IMR-90 (cell line): ENCODE data around the gene CLNS1A.

Experiments
- CEBPB ChIP-seq: IDR thresholded peaks from 2 replicates; pipeline ENCODE4 v1.6.1; 2012; ENCODE audit warnings: low read depth, low read length, improper control_type of control experiment
- CHD1 ChIP-seq: IDR thresholded peaks from 2 replicates; pipeline ENCODE4 v1.6.1; 2012; ENCODE audit warnings: low read depth, low read length, improper control_type of control experiment
- MAFK ChIP-seq: IDR thresholded peaks from 2 replicates; pipeline ENCODE4 v1.6.1; 2012; ENCODE audit warnings: low read depth, low read length, improper control_type of control experiment
- NFE2L2 ChIP-seq: fragments of 150-350 bp; IDR thresholded peaks from 2 replicates; pipeline ENCODE4 v1.6.1; 2016; ENCODE audit warnings: low read depth, mild to moderate bottlenecking, low read length
- POLR2A ChIP-seq: IDR thresholded peaks from 2 replicates; pipeline ENCODE4 v1.6.1; 2012; ENCODE audit warnings: mild to moderate bottlenecking, low read depth, low read length
- RAD21 ChIP-seq: IDR thresholded peaks from 2 replicates; pipeline ENCODE4 v1.6.1; 2012; ENCODE audit warnings: low read length, improper control_type of control experiment
- RFX5 ChIP-seq: IDR thresholded peaks from 2 replicates; pipeline ENCODE4 v1.8.0; 2012; ENCODE audit warnings: low read depth, mild to moderate bottlenecking, low read length, moderate library complexity
- SMC3 ChIP-seq: fragments of 150-350 bp; IDR thresholded peaks from 2 replicates; pipeline ENCODE4 v1.6.1; 2016; ENCODE audit warnings: low read depth, mild to moderate bottlenecking, antibody characterized with exemption, low read length, moderate library complexity
- TF ChIP-seq, protein P1 (sequence below): conservative IDR thresholded peaks from 2 replicates; pipeline ENCODE4 v1.5.1; 2012; ENCODE audit warnings: mild to moderate bottlenecking, low read depth, low read length, improper control_type of control experiment
- TF ChIP-seq, protein P2 (sequence below): fragments of 150-350 bp; IDR thresholded peaks from 2 replicates; pipeline ENCODE4 v1.6.1; 2016; ENCODE audit warnings: low read depth, mild to moderate bottlenecking, low read length, moderate library complexity, borderline replicate concordance
- TF ChIP-seq, protein P3 (sequence below): fragments of 150-350 bp; IDR thresholded peaks from 2 replicates; pipeline ENCODE4 v1.6.1; 2017; ENCODE audit warnings: mild to moderate bottlenecking, antibody characterized with exemption, low read length, low read depth

DNA sequence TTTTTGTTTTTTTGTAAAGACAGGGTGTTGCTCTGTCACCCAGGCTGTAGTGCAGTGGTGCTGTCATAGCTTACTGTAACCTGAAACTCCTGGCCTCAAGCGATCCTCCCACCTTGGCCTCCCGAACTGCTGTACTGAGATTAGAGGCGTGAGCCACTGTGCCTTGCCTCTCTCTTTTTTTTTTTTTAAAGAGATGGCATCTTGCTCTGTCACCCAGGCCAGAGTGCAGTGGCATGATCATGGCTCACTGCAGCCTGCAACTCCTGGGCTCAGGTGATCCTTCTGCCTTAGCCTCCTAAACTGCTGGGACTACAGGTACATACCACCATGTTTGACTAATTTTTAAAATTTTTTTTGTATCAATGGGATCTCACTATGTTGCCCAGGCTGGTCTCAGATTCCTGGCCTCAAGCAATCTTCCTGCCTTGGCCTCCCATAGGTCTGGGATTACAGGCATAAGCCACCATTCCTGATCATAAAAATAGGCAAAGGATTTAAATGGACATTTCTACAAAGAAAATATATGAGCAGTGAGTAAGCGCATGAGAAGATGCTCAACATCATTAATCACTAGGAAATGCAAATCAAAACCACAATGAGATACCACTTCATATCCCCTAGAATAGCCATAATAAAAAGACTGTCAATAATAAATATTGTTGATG lies 17.3 kb upstream of the CLNS1A start:
- TF ChIP-seq, protein P1, sequence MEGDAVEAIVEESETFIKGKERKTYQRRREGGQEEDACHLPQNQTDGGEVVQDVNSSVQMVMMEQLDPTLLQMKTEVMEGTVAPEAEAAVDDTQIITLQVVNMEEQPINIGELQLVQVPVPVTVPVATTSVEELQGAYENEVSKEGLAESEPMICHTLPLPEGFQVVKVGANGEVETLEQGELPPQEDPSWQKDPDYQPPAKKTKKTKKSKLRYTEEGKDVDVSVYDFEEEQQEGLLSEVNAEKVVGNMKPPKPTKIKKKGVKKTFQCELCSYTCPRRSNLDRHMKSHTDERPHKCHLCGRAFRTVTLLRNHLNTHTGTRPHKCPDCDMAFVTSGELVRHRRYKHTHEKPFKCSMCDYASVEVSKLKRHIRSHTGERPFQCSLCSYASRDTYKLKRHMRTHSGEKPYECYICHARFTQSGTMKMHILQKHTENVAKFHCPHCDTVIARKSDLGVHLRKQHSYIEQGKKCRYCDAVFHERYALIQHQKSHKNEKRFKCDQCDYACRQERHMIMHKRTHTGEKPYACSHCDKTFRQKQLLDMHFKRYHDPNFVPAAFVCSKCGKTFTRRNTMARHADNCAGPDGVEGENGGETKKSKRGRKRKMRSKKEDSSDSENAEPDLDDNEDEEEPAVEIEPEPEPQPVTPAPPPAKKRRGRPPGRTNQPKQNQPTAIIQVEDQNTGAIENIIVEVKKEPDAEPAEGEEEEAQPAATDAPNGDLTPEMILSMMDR: no peak
- no peak for TF ChIP-seq POLR2A
- no peak for TF ChIP-seq RFX5
- no peak for TF ChIP-seq NFE2L2
- no peak for TF ChIP-seq SMC3
- TF ChIP-seq, protein P2, sequence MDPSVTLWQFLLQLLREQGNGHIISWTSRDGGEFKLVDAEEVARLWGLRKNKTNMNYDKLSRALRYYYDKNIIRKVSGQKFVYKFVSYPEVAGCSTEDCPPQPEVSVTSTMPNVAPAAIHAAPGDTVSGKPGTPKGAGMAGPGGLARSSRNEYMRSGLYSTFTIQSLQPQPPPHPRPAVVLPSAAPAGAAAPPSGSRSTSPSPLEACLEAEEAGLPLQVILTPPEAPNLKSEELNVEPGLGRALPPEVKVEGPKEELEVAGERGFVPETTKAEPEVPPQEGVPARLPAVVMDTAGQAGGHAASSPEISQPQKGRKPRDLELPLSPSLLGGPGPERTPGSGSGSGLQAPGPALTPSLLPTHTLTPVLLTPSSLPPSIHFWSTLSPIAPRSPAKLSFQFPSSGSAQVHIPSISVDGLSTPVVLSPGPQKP: no peak
- no peak for TF ChIP-seq MAFK
- TF ChIP-seq, protein P3, sequence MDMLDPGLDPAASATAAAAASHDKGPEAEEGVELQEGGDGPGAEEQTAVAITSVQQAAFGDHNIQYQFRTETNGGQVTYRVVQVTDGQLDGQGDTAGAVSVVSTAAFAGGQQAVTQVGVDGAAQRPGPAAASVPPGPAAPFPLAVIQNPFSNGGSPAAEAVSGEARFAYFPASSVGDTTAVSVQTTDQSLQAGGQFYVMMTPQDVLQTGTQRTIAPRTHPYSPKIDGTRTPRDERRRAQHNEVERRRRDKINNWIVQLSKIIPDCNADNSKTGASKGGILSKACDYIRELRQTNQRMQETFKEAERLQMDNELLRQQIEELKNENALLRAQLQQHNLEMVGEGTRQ: no peak
- no peak for TF ChIP-seq RAD21
- TF ChIP-seq CHD1: no peak
- TF ChIP-seq CEBPB: no peak
